Pancreas (tissue), 10 donors: Measurements from ENCODE around the gene DLG2. TPM values are rescaled to one million over a fixed set of nuclear protein-coding genes. Genes with fewer than 3 reads are reported as not detected.
"Not testable (repeated sequence)": the region's sequence is repeated elsewhere in the genome, so short reads cannot be mapped to it uniquely, and the experiment has no call there.

Source experiments
- ATAC-seq, 4 donors: fragments of 200-7000 bp; cut with Tn5 transposase; one replicate each; pipeline versions ENCODE4 v1.8.0 to v1.9.1; 2020; ENCODE audit warnings: mild to moderate bottlenecking in 4 of 4, moderate library complexity in 4 of 4
- DNase-seq, 6 donors: peaks; one replicate each; pipeline ENCODE4 v3.0.0-alpha.2; 2020
- FAIRE-seq: peaks from 2 replicates; lab custom pipeline; 2012; peaks lifted over from hg19 to GRCh38; lab: Jason Lieb, UNC
- H3K27ac ChIP-seq, 4 donors: fragments of 200-600 bp; sonication (generic); 1 replicate in 3 of 4; 2 replicates in 1 of 4; pipeline versions ENCODE4 v1.5.0 to v1.8.0; 2020
- H3K27me3 ChIP-seq, 4 donors: fragments of 200-600 bp; one replicate each; pipeline ENCODE4 v1.8.0; 2021
- H3K36me3 ChIP-seq, 3 donors: fragments of 200-600 bp; sonication (generic) in 1 of 3; one replicate each; pipeline versions ENCODE4 v1.5.0 to v1.8.0; 2020 to 2021
- H3K4me1 ChIP-seq, 3 donors: fragments of 200-600 bp; one replicate each; pipeline ENCODE4 v1.8.0; 2021
- H3K4me3 ChIP-seq, 4 donors: fragments of 200-600 bp; sonication (generic) in 2 of 4; one replicate each; pipeline versions ENCODE4 v1.5.0 to v1.8.0; 2020 to 2021
- H3K9me3 ChIP-seq, 4 donors: fragments of 200-600 bp; one replicate each; pipeline ENCODE4 v1.8.0; 2021
- CTCF ChIP-seq, 4 donors: fragments of 200-600 bp; sonication (generic) in 3 of 4; IDR thresholded peaks; one replicate each; pipeline versions ENCODE4 v1.5.0 to v1.8.0; 2021; ENCODE audit warnings: antibody characterized with exemption in 4 of 4
- WGBS, 2 donors: extraction: QIAGEN DNeasy Blood & Tissue Kit; methylation state at CpG; one replicate each; pipeline ENCODE4 v1.1.7; 2013; 5-methylcytosine and 5-hydroxymethylcytosine counted together
- intact Hi-C, 3 donors: fragments of 100-400 bp; cut with DNase I; formaldehyde crosslinking; loops; one replicate each; pipeline versions ENCODE4 v1.11.1 to v1.14.2; 2022
- polyA plus RNA-seq, 2 donors: library from polyadenylated mRNA; stranded (reverse); fragments of 200-250 nt; gene quantifications; one replicate each; pipeline ENCODE4 v1.2.3, GENCODE V29; 2013
- total RNA-seq, 6 donors: library from RNA; stranded (reverse); fragmentation: NEBNext Ultra II Directional in 4 of 6; extraction: Animal tissue kit (Norgen Biotek cat#: 25700) in 4 of 6; gene quantifications; one replicate each; pipeline versions ENCODE4 v1.2.1 to v1.2.4, GENCODE V29; 2021 to 2023
- donor health status: healthy with polysubstance abuse.
- donor health status: DM: no; HTN: no; CAD: no; lungs with moderate emphysema.
- donor health status: DM: no; HTN: no; CAD: no.
- donor health status: control.
- donor health status: control.
- donor health status: Bipolar disorder and iron deficiency.
- donor health status: DM: yes; HTN: yes; CAD: no.
- donor health status: DM: no; HTN: no; CAD: no.
- donor health status: DM: no; HTN: no; CAD: no.
- donor health status: DM: yes; HTN: yes; CAD: no.

Gene DLG2
- total and polyA plus RNA-seq, 8 donors: 1.2 to 5.4 (median 3.6) TPM

GRCh38 chr11:85249482-85249881 lies 377.7 kb downstream of the DLG2 start:
- no peak for FAIRE-seq
- Histone ChIP-seq H3K27me3 (no peaks in the 10 kb centered on the region), H3K4me1 (no peaks in the 10 kb centered on the region), H3K36me3 (no peaks in the 10 kb centered on the region), H3K9me3 (no peaks in the 10 kb centered on the region), H3K4me3 (no peak overlapping the region), H3K27ac (no peak overlapping the region)
- intact Hi-C loops: no loop called here
- no peak for DNase-seq
- no peak for ATAC-seq
- no peak for TF ChIP-seq CTCF (IDR thresholded peaks at IDR 0.05)

- Histone ChIP-seq H3K36me3 (no peaks in the 10 kb centered on the region), H3K4me1 (no peaks in the 10 kb centered on the region), H3K27me3 (no peaks in the 10 kb centered on the region), H3K9me3 (no peaks in the 10 kb centered on the region), H3K4me3 (no peak overlapping the region), H3K27ac (no peak overlapping the region)
- FAIRE-seq (no peak), DNase-seq (no peak), ATAC-seq (no peak)
- WGBS, 2 donors: 81 to 85% methylated on average over 3 of the region's 3 CpGs
- no peak for TF ChIP-seq CTCF (IDR thresholded peaks at IDR 0.05)
- intact Hi-C loops: no loop called here
Measured at GRCh38 chr11:85247797-85248196, 379.3 kb downstream of the DLG2 start.

- no peak overlapping the region for H3K4me3 ChIP-seq
- intact Hi-C loops: no loop called here
- WGBS, 2 donors: 44 to 56% methylated on average over 1 of the region's 1 CpG
- no peak for DNase-seq
- TF ChIP-seq CTCF (IDR thresholded peaks at IDR 0.05): no peak
- H3K9me3 ChIP-seq: no peaks in the 10 kb centered on the region
- H3K4me1 ChIP-seq: no peaks in the 10 kb centered on the region
- no peaks in the 10 kb centered on the region for H3K36me3 ChIP-seq
- H3K27me3 ChIP-seq: no peaks in the 10 kb centered on the region
- FAIRE-seq: no peak
- H3K27ac ChIP-seq: no peak overlapping the region
- ATAC-seq: no peak
Measured at GRCh38 chr11:85238906-85239305, 388.2 kb downstream of the DLG2 start.

GRCh38 chr11:85238038-85238437 lies 389.1 kb downstream of the DLG2 start:
- H3K4me3 ChIP-seq, ATAC-seq, DNase-seq, H3K27me3 ChIP-seq, intact Hi-C loops, H3K36me3 ChIP-seq, H3K4me1 ChIP-seq, H3K27ac ChIP-seq, FAIRE-seq, H3K9me3 ChIP-seq: not testable (repeated sequence)
- 94 to 97% methylated on average over 2 of the region's 2 CpGs for WGBS, 2 donors

- intact Hi-C loops: no loop called here
- 69 to 77% methylated on average over 2 of the region's 2 CpGs for WGBS, 2 donors
- no peak for TF ChIP-seq CTCF (IDR thresholded peaks at IDR 0.05)
- Histone ChIP-seq H3K27me3 (no peaks in the 10 kb centered on the region), H3K36me3 (no peaks in the 10 kb centered on the region), H3K9me3 (no peaks in the 10 kb centered on the region), H3K27ac (no peak overlapping the region), H3K4me1 (no peaks in the 10 kb centered on the region), H3K4me3 (no peak overlapping the region)
- FAIRE-seq (no peak), DNase-seq (no peak), ATAC-seq (no peak)
Measured at GRCh38 chr11:85236211-85236610, 390.9 kb downstream of the DLG2 start.

- FAIRE-seq: no peak
- ATAC-seq: no peak
Measured at GRCh38 chr11:85232559-85232958, 394.6 kb downstream of the DLG2 start.

More at GRCh38 chr11:85232559-85232958, 394.6 kb downstream of the DLG2 start:
- H3K4me3 ChIP-seq: no peak overlapping the region
- intact Hi-C loops: no loop called here
- no peak for DNase-seq
- H3K27me3 ChIP-seq: no peaks in the 10 kb centered on the region
- TF ChIP-seq CTCF (IDR thresholded peaks at IDR 0.05): no peak
- H3K4me1 ChIP-seq: no peaks in the 10 kb centered on the region
- no peak overlapping the region for H3K27ac ChIP-seq
- H3K9me3 ChIP-seq: no peaks in the 10 kb centered on the region
- H3K36me3 ChIP-seq: no peaks in the 10 kb centered on the region
- 64 to 70% methylated on average over 2 of the region's 2 CpGs for WGBS, 2 donors
